ENCODE measurements around the gene ANO1.

- TF ChIP-seq POLR2AphosphoS5 (IDR thresholded peaks at IDR 0.05) (no peak), CTCF (IDR thresholded peaks at IDR 0.05) (no peak), POLR2A (IDR thresholded peaks at IDR 0.05) (no peak), EP300 (IDR thresholded peaks at IDR 0.05) (no peak)
Measured at GRCh38 chr11:70071996-70072395, 6.1 kb upstream of the ANO1 start.
